ENCODE measurements around the gene PLEKHA5.
"Not testable (repeated sequence)": the region's sequence is repeated elsewhere in the genome, so short reads cannot be mapped to it uniquely, and the experiment has no call there.

PLEKHA5 gene

DNA sequence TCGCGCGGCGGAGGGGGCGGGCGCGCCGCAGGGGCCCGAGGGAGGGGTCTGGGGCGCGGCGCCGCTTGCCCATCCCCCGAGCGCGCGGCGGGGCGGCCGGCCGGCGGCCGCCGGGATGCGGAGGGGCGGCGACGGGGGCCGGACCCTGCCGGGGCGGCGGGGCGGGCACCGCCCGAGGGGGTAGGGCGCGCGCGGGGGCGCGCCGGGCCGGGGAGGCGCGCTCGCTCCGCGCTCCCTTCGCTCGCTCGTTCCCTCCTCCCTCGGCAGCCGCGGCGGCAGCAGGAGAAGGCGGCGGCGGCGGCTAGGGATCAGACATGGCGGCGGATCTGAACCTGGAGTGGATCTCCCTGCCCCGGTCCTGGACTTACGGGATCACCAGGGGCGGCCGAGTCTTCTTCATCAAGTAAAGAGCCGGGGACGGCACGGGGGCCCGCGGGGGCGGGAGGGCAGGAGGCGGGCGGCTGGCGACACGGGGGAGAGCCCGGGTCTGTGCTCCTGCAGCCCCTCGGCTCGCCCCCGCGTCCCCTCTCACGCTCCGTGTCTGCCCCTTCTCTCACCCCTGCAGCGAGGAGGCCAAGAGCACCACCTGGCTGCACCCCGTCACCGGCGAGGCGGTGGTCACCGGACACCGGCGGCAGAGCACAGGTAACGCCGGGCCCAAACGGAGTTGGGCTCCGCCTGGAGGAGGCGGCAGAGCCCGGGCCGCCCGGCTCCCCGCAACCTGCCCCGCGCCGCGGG is at the start of gene PLEKHA5:
Gene PLEKHA5, plus strand, starts transcription at position 248 of the 738 bp plus-strand sequence. Its CDS starts 67 bp downstream, at position 315.
- DNase-seq (ENCODE audit: low read depth), result no peak

DNA sequence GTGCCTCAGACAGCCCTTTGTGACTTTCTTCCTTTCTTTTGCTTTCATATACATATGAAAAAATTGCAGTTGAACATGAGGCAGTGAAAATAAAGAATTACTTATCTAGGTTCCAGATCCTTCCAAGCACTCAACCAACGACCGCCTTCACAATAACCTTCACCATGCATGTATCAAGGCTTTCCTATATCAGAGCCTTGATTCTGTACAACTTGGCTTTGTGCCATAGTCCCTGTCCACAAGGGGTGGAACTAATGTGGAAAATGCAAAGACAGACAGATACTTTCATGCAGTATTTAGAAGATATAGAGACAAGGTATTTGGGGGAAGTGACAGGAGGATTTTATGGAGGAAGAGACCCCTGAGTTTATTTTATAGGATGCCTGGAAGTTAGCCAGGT is 48.6 kb upstream of the PLEKHA5 start:
- no peak for DNase-seq (ENCODE audit: low read depth)

- DNase-seq (ENCODE audit: low read depth), result no peak
These were observed 47.1 kb upstream of the PLEKHA5 start for GRCh38 chr12:19082365-19082911.

DNA sequence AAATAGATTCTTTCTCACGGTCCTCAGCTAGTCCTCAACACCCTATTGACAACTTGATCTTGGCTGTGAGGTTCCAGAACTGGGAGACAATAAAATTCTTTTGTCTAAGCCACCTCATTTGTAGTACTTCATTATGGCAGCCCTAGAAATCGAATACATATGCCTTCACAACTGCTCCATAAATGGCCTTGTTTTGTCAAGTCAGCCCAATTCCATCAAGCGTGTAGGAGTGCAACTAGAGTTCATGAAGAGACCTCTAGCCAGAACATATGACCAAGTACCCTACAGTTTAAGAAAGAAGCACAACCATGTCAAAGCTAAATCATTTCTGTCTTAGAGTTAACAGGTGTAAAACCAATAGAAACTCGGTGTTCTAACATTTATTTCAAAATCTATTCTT is 45.0 kb upstream of the PLEKHA5 start:
- DNase-seq (ENCODE audit: low read depth), result no peak

GRCh38 chr12:19085090-19085489 is 44.4 kb upstream of the PLEKHA5 start:
- peak; percentile 34 for DNase-seq (ENCODE audit: low read depth)

- DNase-seq (ENCODE audit: low read depth), result no peak
These were observed 40.9 kb upstream of the PLEKHA5 start for GRCh38 chr12:19088606-19089005.

DNA sequence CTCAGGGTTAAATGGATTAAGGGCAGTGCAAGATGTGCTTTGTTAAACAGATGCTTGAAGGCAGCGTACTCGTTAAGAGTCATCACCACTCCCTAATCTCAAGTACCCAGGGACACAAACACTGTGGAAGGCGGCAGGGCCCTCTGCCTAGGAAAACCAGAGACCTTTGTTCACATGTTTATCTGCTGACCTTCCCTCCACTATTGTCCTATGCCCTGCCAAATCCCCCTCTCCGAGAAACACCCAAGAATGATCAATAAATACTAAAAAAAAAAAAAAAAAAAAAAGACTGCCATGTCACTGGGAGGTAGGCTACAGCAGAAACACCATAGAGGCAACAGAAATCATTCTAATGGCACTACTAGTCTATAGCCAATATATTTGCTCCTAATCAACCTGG is 37.1 kb upstream of the PLEKHA5 start:
- not testable (repeated sequence) for DNase-seq (ENCODE audit: low read depth)

GRCh38 chr12:19093218-19093617 is 36.3 kb upstream of the PLEKHA5 start:
- no peak for DNase-seq (ENCODE audit: low read depth)

- DNase-seq (ENCODE audit: low read depth), result peak; percentile 34
These were observed 34.2 kb upstream of the PLEKHA5 start for GRCh38 chr12:19095331-19095730.

- DNase-seq (ENCODE audit: low read depth), result peak; percentile 59
These were observed 33.6 kb upstream of the PLEKHA5 start for GRCh38 chr12:19095756-19096480.

- no peak for DNase-seq (ENCODE audit: low read depth)
These were observed 24.1 kb upstream of the PLEKHA5 start for GRCh38 chr12:19105463-19105862.

DNA sequence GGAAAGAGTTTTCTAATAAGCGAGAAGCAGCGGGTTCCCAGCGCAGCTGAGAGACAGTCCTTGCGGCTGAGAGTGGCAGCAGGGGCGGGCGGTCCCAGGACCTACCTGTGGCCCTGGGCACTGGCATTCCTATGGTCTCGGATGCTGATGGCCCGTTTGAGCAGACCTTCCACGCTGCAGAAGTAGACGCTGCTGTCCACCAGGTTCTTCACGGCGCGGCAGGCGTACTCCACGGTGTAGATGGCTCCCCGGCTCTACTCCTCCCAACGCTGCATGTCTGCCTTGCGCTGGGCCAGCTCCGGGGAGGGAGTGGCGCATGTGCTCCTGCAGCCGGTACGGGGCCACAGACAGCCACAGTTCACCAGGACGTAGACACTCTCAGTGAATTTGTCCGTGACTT is 21.8 kb upstream of the PLEKHA5 start:
- DNase-seq (ENCODE audit: low read depth), result no peak

DNA sequence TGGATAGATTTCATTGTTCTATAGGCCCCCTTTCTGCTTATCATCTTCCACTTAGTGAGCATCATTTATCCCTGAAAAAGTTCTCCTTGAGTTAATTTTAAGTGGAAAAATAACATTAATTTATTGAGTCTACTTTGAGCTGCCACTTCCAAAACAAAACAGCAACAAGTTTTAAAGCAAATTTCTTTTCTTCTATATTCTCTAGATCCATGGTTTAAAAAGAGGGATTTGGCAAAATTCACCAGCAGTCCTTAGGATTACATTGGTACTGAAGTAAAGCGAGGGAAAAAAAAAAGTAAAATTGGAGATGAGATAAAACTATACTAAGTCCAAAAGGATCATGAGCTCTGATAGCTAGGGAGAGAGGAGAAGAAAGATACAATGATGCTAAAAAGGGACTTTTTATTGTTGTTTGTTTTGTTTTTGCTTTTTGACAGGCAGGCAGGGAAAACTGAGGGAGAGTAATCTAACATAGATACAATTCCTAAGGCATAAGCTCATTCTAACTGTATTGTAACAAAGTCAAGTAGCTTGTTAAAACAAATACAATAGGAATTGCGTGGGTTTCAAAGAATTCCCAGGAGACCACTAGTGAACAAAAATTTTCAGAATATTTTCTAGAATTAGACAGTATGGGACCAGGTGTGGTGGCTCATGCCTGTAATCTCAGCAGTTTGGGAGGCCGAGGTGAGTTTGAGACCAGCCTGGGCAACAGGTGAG is 19.2 kb upstream of the PLEKHA5 start:
- no peak for DNase-seq (ENCODE audit: low read depth)

GRCh38 chr12:19113464-19113863 is 16.1 kb upstream of the PLEKHA5 start:
- DNase-seq (ENCODE audit: low read depth), result no peak

GRCh38 chr12:19115285-19115684 is 14.2 kb upstream of the PLEKHA5 start:
- DNase-seq (ENCODE audit: low read depth), result no peak

DNA sequence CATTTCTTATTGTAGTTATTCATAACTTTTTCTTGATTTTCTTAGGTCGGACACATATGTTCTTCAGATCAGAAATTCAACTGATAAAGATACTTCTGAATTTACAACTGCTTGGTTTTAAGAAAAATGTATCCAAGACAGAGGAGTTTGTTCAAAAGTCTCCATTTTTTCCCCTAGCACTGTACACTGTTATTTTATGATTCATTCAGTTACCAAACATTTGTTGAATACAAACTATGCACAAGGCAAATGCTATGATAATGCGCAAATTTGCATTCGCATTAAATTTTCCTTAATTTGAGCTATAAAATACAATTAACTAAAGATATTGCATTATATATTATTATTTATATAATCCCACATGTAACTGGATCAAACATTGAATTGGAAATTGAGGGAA is 10.1 kb upstream of the PLEKHA5 start:
- DNase-seq (ENCODE audit: low read depth), result no peak

DNA sequence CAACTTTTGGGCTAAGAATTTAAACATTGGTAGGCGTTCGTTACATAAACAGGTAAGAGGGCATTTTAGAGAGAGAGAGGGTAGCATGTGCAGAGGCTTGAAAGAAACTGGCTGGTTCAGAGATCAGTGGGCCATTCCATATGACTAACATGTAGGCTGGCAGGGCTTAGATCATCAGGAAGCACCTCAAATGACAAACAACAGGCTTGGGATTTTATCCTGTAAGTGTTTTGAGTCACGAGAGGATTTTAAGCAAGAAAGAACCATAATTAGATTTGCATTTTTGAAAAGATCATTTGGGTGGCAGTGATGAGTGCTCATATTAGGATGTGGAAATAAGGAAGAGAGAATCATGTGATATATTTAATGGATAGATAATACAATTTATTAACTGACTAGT is 8.7 kb upstream of the PLEKHA5 start:
- no peak for DNase-seq (ENCODE audit: low read depth)

DNA sequence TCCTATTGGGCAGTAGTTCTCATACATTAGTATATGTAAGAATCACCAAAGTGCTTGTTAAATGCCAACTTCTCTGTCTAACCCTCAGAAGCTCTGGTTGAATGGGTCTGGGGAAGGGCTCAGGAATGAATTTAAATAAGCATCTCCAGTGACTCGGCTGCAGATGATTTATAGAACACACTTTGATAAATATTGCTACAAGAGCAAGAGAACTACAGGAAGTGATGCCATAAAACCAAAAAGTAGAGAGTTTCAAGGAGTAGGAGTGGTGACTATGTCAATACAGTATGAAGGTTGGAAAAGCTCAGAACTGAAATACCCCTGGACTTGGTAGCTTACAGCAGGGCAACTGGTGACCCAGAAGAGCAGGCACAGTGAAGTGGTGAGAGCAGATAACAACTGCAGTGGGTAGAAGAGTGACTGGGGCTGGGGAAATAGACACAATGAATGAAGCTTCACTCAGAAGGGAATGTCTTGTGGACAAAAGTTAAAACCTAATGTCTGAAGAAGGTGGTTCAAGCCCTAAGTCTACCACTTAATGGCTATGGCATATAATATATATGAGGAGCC is 8.0 kb upstream of the PLEKHA5 start:
- DNase-seq (ENCODE audit: low read depth), result no peak

DNA sequence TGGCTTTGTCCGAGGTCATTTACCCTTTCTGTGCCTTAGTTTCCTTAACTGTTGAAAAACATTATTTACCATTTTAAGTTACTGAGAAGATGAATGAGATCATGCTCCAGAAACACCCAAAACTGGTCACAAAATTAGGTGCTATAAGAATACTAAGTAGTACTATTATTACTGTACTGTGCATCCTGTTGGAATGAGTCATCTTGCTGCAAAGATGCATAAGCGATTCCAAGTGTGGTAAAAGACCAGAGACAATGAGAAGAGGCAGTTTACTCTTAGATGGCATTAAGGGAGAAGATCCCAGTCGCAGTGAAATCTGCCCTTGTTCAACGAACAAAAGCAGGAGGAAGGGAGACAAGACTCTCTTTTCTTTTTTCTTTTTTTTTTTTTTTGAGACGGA is 4.2 kb upstream of the PLEKHA5 start:
- DNase-seq (ENCODE audit: low read depth), result no peak

- no peak for DNase-seq (ENCODE audit: low read depth)
These were observed 2.3 kb upstream of the PLEKHA5 start for GRCh38 chr12:19127270-19127669.

DNA sequence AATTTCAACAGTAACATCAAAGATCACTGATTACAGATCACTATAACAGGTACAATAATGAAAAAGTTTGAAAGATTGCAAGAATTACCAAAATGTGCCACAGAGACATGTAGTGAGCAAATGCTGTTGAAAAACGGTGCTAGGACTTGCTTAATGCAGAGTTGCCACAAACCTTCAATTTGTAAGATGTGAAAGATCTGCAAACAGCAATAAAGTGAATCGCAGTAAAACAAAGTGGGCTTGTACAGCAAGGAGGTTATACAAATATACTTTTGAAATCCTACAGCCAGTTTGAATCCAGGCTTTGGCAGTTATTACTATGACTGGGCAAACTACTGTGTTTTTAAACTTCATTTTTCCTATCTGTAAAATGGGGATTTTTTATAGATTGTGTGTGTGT is 1.0 kb upstream of the PLEKHA5 start:
- DNase-seq (ENCODE audit: low read depth), result no peak

- no peak for DNase-seq (ENCODE audit: low read depth)
These were observed 429 bp upstream of the PLEKHA5 start for GRCh38 chr12:19129122-19129485.
